KBM-7 (cell line): ENCODE measurements around the gene LGALSL.
A peak's percentile ranks its signal among the peaks of the same experiment; 100 is the strongest.
"Not testable (repeated sequence)": the region's sequence is repeated elsewhere in the genome, so short reads cannot be mapped to it uniquely, and the experiment has no call there.

Source experiments
- DNase-seq: peaks from one replicate; pipeline ENCODE4 v3.0.0-alpha.2; 2015
- in situ Hi-C: fragments of 300-500 bp; cut with MboI; formaldehyde crosslinking; loops from 2 replicates; pipeline ENCODE4 v1.14.3; 2020; ENCODE audit warnings: low sequenced_read_pairs, low pct_unique_long_range_greater_than_20kb, mixed read lengths

Gene LGALSL

GRCh38 chr2:64440843-64441242 is 13.1 kb upstream of the LGALSL start:
- no peak for DNase-seq
- in situ Hi-C loops: no loop called here

GRCh38 chr2:64442277-64442676 is 11.7 kb upstream of the LGALSL start:
- in situ Hi-C loops: no loop called here
- no peak for DNase-seq

- in situ Hi-C loops: no loop called here
- DNase-seq: no peak
These were observed 11.0 kb upstream of the LGALSL start for GRCh38 chr2:64442801-64443429.

GRCh38 chr2:64445970-64446369 is 8.0 kb upstream of the LGALSL start:
- in situ Hi-C loops, DNase-seq: not testable (repeated sequence)

GRCh38 chr2:64447317-64448040 is 6.5 kb upstream of the LGALSL start:
- DNase-seq: no peak
- in situ Hi-C loops: no loop called here

GRCh38 chr2:64448041-64448426 is 5.9 kb upstream of the LGALSL start:
- no peak for DNase-seq
- in situ Hi-C loops: no loop called here

GRCh38 chr2:64451051-64451450 is 2.9 kb upstream of the LGALSL start:
- in situ Hi-C loops: no loop called here
- no peak for DNase-seq

- peak; percentile 41 for DNase-seq
These were observed 697 bp downstream of the LGALSL start for GRCh38 chr2:64454386-64455332.

GRCh38 chr2:64455545-64455944 is 1.6 kb downstream of the LGALSL start:
- in situ Hi-C loops: no loop called here
- peak; percentile 25 for DNase-seq

More at GRCh38 chr2:64454386-64455332, 697 bp downstream of the LGALSL start:
- in situ Hi-C loops: no loop called here

GRCh38 chr2:64456293-64456692 is 2.3 kb downstream of the LGALSL start:
- in situ Hi-C loops: no loop called here
- no peak for DNase-seq

GRCh38 chr2:64457524-64457923 is 3.6 kb downstream of the LGALSL start:
- in situ Hi-C loops: no loop called here
- DNase-seq: peak; percentile 23

GRCh38 chr2:64459575-64459974 is 5.6 kb downstream of the LGALSL start:
- in situ Hi-C loops: no loop called here

GRCh38 chr2:64460330-64460729 is 6.4 kb downstream of the LGALSL start:
- in situ Hi-C loops: no loop called here
- DNase-seq: no peak

More at GRCh38 chr2:64459575-64459974, 5.6 kb downstream of the LGALSL start:
- no peak for DNase-seq

GRCh38 chr2:64461271-64462058 is 7.5 kb downstream of the LGALSL start:
- in situ Hi-C loops: no loop called here
- DNase-seq: no peak

- DNase-seq: no peak
- in situ Hi-C loops: no loop called here
These were observed 8.2 kb downstream of the LGALSL start for GRCh38 chr2:64462171-64462570.

GRCh38 chr2:64462940-64463700 is 9.2 kb downstream of the LGALSL start:
- in situ Hi-C loops: no loop called here
- DNase-seq: no peak

- no peak for DNase-seq
- in situ Hi-C loops: no loop called here
These were observed 9.8 kb downstream of the LGALSL start for GRCh38 chr2:64463781-64464180.

- in situ Hi-C loops: no loop called here
- DNase-seq: no peak
These were observed 12.6 kb downstream of the LGALSL start for GRCh38 chr2:64466478-64467085.
